GM23248 (cell line): ENCODE results near the gene ADAMTS3. TPM values are rescaled to one million over a fixed set of nuclear protein-coding genes. Genes with fewer than 3 reads are reported as not detected.

Source experiments
- DNase-seq: peaks from one replicate; pipeline ENCODE4 v3.0.0-alpha.2; 2015
- H2AFZ ChIP-seq: fragments of 200-600 bp; sonication (generic); 2 replicates; pipeline ENCODE4 v1.6.1; 2016; ENCODE audit warnings: antibody characterized with exemption
- H3F3A ChIP-seq: fragments of 200-600 bp; sonication (generic); 2 replicates; pipeline ENCODE4 v1.6.1; 2016; ENCODE audit warnings: mild to moderate bottlenecking, antibody characterized with exemption, mixed run types; ENCODE audit not compliant: insufficient read depth
- H3K27ac ChIP-seq: fragments of 200-600 bp; sonication (generic); 2 replicates; pipeline ENCODE4 v1.5.1; 2016; ENCODE audit warnings: mild to moderate bottlenecking
- H3K27me3 ChIP-seq: fragments of 200-600 bp; sonication (generic); replicated peaks from 2 replicates; pipeline ENCODE4 v1.6.1; 2016; ENCODE audit warnings: mild to moderate bottlenecking; ENCODE audit not compliant: insufficient read depth
- H3K36me3 ChIP-seq: fragments of 200-600 bp; sonication (generic); 2 replicates; pipeline ENCODE4 v1.6.1; 2016; ENCODE audit warnings: low read depth, mild to moderate bottlenecking
- H3K4me1 ChIP-seq: fragments of 200-600 bp; sonication (generic); 2 replicates; pipeline ENCODE4 v1.6.1; 2016; ENCODE audit warnings: mild to moderate bottlenecking; ENCODE audit not compliant: insufficient read depth
- H3K4me2 ChIP-seq: fragments of 200-600 bp; sonication (generic); one replicate; pipeline ENCODE4 v1.6.1; 2016; ENCODE audit warnings: mild to moderate bottlenecking; ENCODE audit not compliant: unreplicated experiment
- H3K4me3 ChIP-seq: fragments of 200-600 bp; sonication (generic); 2 replicates; pipeline ENCODE4 v1.5.1; 2016; ENCODE audit warnings: mild to moderate bottlenecking
- H3K79me2 ChIP-seq: fragments of 200-600 bp; sonication (generic); 2 replicates; pipeline ENCODE4 v1.6.1; 2016; ENCODE audit warnings: mild to moderate bottlenecking; ENCODE audit not compliant: insufficient read depth
- H3K9ac ChIP-seq: fragments of 200-600 bp; sonication (generic); 2 replicates; pipeline ENCODE4 v1.6.1; 2016; ENCODE audit warnings: mild to moderate bottlenecking
- H3K9me2 ChIP-seq: fragments of 200-600 bp; sonication (generic); 2 replicates; pipeline ENCODE4 v1.6.1; 2016; ENCODE audit warnings: mixed run types, mild to moderate bottlenecking, moderate library complexity; ENCODE audit not compliant: insufficient read depth
- H3K9me3 ChIP-seq: fragments of 200-600 bp; sonication (generic); one replicate; pipeline ENCODE4 v1.6.1; 2017; ENCODE audit warnings: low read depth
- H4K20me1 ChIP-seq: fragments of 200-600 bp; sonication (generic); 2 replicates; pipeline ENCODE4 v1.6.0; 2016; ENCODE audit not compliant: insufficient read depth
- EZH2 ChIP-seq: fragments of 200-600 bp; sonication (generic); IDR thresholded peaks from 2 replicates; pipeline ENCODE4 v1.6.1; 2018; ENCODE audit warnings: antibody characterized with exemption, mild to moderate bottlenecking; ENCODE audit not compliant: insufficient read depth, poor library complexity, severe bottlenecking
- EZH2phosphoT487 ChIP-seq: fragments of 200-600 bp; sonication (generic); IDR thresholded peaks from 2 replicates; pipeline ENCODE4 v1.6.1; 2018; ENCODE audit warnings: antibody characterized with exemption, moderate library complexity, mild to moderate bottlenecking, low read depth; ENCODE audit not compliant: insufficient read depth
- WGBS, 2 experiments: methylation state at CpG; one replicate each; pipeline ENCODE4 v1.1.6; 2015 to 2017; ENCODE audit warnings: low lambda C conversion rate in 2 of 2, low coverage in 1 of 2; ENCODE audit errors: missing lambda C conversion rate in 2 of 2; 5-methylcytosine and 5-hydroxymethylcytosine counted together
- in situ Hi-C: fragments of 300-500 bp; cut with MboI; formaldehyde crosslinking; loops from 2 replicates; pipeline ENCODE4 v1.15.0; 2020
- polyA plus RNA-seq: library from polyadenylated mRNA; unstranded; fragments of >200 nt; fragmentation: Nextera tagmentation; extraction: Ambion mirVana; gene quantifications from 2 replicates; pipeline ENCODE4 v1.2.1, GENCODE V29; 2016
- total RNA-seq: library from RNA; depleted of rRNA; stranded (reverse); fragments of >200 nt; shearing (Covaris generic); gene quantifications from 2 replicates; pipeline ENCODE4 v1.2.3, GENCODE V29; 2014

Gene ADAMTS3
- total and polyA plus RNA-seq, 2 experiments from 2014 or later = 0.20 to 0.43 TPM

GRCh38 chr4:72446353-72447055 lies 122.5 kb downstream of the ADAMTS3 start:
- H2AFZ ChIP-seq = no peak overlapping the region
- 80 to 82% methylated on average over 3 of the region's 3 CpGs for WGBS, 2 experiments
- no peaks in the 10 kb centered on the region for H3K36me3 ChIP-seq
- H3K9me3 ChIP-seq = no peaks in the 10 kb centered on the region
- no peaks in the 10 kb centered on the region for H3K9me2 ChIP-seq
- in situ Hi-C loops = no loop called here
- no peaks in the 10 kb centered on the region for H4K20me1 ChIP-seq
- no peak overlapping the region for H3K4me2 ChIP-seq
- peaks cover 11% of the 10 kb centered on the region for H3F3A ChIP-seq
- H3K79me2 ChIP-seq = no peaks in the 10 kb centered on the region
- TF ChIP-seq EZH2phosphoT487 (no peak), EZH2 (no peak)
- no peak overlapping the region; the same call in 1 of the 2 replicates for H3K27ac ChIP-seq
- H3K27me3 ChIP-seq = no peaks in the 10 kb centered on the region
- H3K9ac ChIP-seq = no peak overlapping the region
- H3K4me3 ChIP-seq = no peak overlapping the region
- DNase-seq = peak; percentile 50
- peaks cover 38% of the 10 kb centered on the region for H3K4me1 ChIP-seq

- H2AFZ ChIP-seq = no peak overlapping the region
- WGBS, 2 experiments = 95 to 97% methylated on average over 1 of the region's 1 CpG
- TF ChIP-seq EZH2phosphoT487 (no peak), EZH2 (no peak)
- peaks cover 22% of the 10 kb centered on the region for H3K4me1 ChIP-seq
- no peak overlapping the region for H3K4me2 ChIP-seq
- H3F3A ChIP-seq = no peaks in the 10 kb centered on the region; the same call in 1 of the 2 replicates
- in situ Hi-C loops = no loop called here
- H4K20me1 ChIP-seq = no peaks in the 10 kb centered on the region
- H3K9ac ChIP-seq = no peak overlapping the region
- H3K27me3 ChIP-seq = no peaks in the 10 kb centered on the region
- DNase-seq = no peak
- no peaks in the 10 kb centered on the region for H3K79me2 ChIP-seq
- H3K9me2 ChIP-seq = no peaks in the 10 kb centered on the region
- H3K27ac ChIP-seq = no peak overlapping the region
- H3K9me3 ChIP-seq = no peaks in the 10 kb centered on the region
- H3K36me3 ChIP-seq = no peaks in the 10 kb centered on the region
- H3K4me3 ChIP-seq = no peak overlapping the region
Observed at GRCh38 chr4:72444092-72444491, 124.9 kb downstream of the ADAMTS3 start.

DNA sequence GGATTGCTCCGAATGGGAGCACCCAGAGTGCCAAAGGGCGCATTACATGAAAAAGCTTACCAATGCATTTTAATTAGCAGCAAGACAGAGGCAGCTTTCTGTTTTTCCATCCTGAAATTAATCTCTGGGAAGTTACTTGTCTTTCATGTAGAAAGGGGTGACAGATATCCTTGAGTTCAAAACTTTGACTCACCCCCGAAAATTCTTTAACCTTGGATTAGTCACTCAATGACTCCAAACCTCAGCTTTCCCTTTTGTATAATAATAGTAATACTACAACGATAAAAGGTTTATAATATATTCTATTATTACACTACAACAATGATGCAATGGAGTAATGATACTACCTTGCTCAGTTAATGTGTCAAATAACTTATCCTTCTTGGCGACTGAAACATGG lies 126.3 kb downstream of the ADAMTS3 start:
- Histone ChIP-seq H3K9ac (no peak overlapping the region), H3K9me2 (no peaks in the 10 kb centered on the region), H3K27me3 (no peaks in the 10 kb centered on the region), H4K20me1 (no peaks in the 10 kb centered on the region), H3K9me3 (no peaks in the 10 kb centered on the region), H3K36me3 (no peaks in the 10 kb centered on the region), H3F3A (no peaks in the 10 kb centered on the region), H3K27ac (no peak overlapping the region), H3K4me1 (peaks cover 19% of the 10 kb centered on the region), H2AFZ (no peak overlapping the region), H3K4me3 (no peak overlapping the region), H3K4me2 (no peak overlapping the region), H3K79me2 (no peaks in the 10 kb centered on the region)
- peak; percentile 45 for DNase-seq
- in situ Hi-C loops = no loop called here
- 72 to 77% methylated on average over 5 of the region's 5 CpGs for WGBS, 2 experiments
- TF ChIP-seq EZH2 = no peak
- TF ChIP-seq EZH2phosphoT487 = no peak

GRCh38 chr4:72442147-72442546 lies 126.9 kb downstream of the ADAMTS3 start:
- TF ChIP-seq EZH2 = no peak
- TF ChIP-seq EZH2phosphoT487 = no peak
- DNase-seq = no peak
- H3K79me2 ChIP-seq = no peaks in the 10 kb centered on the region
- H3K9me2 ChIP-seq = no peaks in the 10 kb centered on the region
- peaks cover 15% of the 10 kb centered on the region for H3K4me1 ChIP-seq
- in situ Hi-C loops = no loop called here
- H2AFZ ChIP-seq = no peak overlapping the region
- H3K9ac ChIP-seq = no peak overlapping the region
- 47 to 51% methylated on average over 2 of the region's 2 CpGs for WGBS, 2 experiments
- H3F3A ChIP-seq = no peaks in the 10 kb centered on the region
- no peaks in the 10 kb centered on the region for H3K27me3 ChIP-seq
- H3K4me2 ChIP-seq = no peak overlapping the region
- H4K20me1 ChIP-seq = no peaks in the 10 kb centered on the region
- no peak overlapping the region for H3K27ac ChIP-seq
- no peak overlapping the region for H3K4me3 ChIP-seq
- H3K36me3 ChIP-seq = no peaks in the 10 kb centered on the region
- H3K9me3 ChIP-seq = no peaks in the 10 kb centered on the region
